Measurements from ENCODE around the gene SMOC2.

SMOC2 gene, protein sequence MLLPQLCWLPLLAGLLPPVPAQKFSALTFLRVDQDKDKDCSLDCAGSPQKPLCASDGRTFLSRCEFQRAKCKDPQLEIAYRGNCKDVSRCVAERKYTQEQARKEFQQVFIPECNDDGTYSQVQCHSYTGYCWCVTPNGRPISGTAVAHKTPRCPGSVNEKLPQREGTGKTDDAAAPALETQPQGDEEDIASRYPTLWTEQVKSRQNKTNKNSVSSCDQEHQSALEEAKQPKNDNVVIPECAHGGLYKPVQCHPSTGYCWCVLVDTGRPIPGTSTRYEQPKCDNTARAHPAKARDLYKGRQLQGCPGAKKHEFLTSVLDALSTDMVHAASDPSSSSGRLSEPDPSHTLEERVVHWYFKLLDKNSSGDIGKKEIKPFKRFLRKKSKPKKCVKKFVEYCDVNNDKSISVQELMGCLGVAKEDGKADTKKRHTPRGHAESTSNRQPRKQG

DNA sequence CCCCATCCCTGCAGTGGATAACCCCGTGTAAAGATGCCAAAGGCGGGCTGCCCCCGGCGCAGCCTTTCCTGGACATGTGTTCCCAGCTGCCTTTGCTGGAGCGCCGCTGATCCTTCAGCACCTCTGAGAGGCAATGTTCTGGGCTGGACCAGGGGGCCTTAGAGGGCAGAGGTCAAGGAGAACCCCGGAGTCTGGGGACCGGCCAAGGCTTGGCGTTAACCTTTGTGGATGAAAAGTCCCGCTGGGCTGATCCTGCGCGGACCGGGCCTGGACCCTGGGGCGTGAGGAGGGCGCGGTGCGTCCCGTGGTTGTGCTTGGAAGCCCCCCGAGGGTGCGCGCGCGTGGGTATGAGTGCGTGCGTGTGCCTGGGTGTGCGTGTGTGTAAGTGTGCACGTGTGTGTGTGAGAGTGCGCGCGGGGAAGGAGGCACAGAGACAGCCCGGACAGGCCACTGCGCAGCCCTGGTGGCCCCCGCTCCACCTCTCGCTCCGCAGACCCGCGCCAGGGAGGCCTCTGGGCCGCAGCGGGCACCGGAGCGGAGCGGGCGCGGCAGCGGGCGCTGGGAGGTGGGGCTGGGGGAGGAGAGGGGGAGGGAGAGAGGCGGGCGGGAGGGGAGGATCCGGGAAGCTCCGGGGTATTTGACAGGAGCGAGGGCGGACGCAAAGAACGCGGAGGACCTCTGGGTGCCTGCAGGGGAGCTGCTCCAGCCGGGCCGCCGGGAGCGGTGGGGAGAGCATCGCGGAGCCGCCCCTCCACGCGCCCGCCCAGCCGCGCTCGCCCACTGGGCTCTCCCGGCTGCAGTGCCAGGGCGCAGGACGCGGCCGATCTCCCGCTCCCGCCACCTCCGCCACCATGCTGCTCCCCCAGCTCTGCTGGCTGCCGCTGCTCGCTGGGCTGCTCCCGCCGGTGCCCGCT lies at the start of gene SMOC2:
Gene SMOC2 (plus strand): TSS at position 665 of the 914 bp plus-strand sequence. CDS start 187 bp downstream, at position 852.
- peak; percentile 78 for DNase-seq

DNA sequence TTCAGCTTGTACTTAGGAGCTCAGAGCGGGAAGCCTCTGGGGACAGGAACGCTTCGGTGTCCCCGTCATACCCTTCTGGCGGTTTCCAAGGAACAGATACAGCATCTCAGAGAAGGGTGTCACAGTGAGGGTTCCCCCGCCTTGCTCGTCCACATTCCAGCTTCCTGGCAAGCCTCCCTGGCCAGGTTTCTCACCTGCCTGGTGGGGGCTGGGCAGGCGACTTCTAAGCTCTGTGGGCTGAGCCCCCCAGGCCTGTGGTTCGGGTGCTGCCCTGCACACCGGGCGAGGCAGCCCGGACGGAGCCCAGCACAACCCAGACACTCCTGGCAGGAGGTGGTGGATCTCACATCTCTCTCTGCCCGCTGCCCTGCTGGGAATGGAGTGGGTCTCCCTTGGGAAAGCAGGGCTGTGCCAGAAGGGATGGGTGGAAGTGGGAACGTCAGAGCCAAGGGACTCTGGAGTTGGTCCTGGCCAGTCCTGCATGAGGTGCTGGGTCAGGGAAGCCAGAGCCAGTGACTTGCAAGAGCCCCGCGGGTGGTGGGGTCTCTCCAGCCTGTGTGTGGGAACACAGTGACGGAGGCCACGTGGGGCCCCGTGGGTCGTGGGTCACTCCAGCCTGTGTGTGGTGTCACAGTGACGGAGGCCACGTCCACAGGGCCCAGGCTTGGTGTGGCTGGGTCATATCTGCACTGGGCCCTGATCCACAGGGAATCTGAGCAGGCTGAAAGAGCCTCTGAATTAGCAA lies 47.7 kb upstream of the SMOC2 start:
- DNase-seq = no peak

DNA sequence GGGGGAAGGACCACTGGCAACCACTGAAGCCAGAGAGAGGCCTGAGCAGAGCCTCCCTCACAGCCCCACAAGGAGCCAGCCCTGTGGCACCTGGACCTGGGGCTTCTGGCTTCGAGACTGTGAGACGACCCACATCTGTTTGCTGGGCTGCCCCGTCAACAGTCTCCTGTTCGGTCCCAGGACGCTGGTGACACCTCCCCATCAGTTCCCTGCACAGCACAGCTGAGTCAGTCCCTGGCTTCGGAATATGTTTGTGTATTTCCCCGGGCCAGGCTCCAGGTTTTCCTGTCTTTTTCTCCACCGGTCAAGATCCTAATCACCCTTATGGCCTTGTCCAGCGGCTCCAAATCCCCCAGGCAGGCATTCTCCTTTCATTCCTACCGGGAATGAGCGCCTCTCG lies 46.4 kb upstream of the SMOC2 start:
- no peak for DNase-seq

DNA sequence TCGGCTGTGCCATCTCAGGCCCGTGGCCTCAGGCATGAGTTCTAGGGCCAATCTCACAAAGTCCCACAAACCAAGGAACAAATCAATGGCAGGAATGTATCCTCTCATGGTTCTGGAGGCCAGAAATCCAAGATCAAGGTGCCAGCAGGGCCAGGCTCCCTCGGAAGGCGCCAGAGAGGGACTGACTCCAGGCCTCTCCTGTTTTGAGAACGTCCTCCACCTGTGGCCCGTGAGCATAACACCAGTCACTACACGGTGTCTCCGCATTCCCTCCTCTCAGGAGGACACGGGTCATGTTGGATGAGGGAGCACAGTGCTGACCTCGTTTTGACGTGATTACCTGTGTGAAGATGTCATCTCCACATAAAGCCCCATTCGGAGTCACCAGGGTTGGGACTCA lies 45.0 kb upstream of the SMOC2 start:
- DNase-seq = no peak

DNA sequence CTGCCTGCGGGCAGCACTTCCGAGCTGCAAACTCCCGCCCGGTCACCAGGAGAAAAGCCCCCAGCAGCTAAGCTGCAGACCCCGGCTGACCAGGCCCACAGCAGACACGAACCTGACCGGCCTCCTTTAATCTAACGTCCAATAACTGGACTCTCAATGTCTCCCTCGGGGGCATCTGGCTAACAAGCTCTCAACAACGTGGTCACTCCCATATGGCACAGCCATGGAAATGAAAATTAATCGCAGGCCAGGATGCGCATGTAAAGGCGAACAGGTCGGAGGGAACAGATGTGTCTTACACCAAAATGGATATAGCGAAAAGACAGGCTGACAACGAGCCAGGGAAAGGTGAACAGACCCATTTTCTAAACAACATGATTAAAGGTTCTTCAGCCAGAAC lies 44.4 kb upstream of the SMOC2 start:
- no peak for DNase-seq

DNA sequence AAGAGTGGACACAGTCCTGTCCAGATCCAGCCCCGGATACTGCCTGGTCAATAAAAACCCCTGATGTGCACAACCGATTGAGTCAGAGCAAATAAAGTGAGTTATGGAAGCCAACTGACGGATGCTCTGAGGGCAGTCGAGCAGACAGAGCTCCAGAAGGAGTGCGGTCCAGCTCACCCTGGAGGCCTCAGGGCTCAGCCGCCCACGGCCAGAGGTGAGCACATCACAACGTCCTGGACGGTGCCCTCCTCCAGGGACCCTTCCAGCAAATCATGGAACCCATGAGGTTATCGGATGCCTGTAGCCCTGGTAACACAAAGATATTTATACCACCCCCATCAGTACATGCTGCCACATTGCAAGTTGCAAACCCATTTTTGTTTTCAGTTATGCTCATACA lies 44.0 kb upstream of the SMOC2 start:
- DNase-seq = no peak

DNA sequence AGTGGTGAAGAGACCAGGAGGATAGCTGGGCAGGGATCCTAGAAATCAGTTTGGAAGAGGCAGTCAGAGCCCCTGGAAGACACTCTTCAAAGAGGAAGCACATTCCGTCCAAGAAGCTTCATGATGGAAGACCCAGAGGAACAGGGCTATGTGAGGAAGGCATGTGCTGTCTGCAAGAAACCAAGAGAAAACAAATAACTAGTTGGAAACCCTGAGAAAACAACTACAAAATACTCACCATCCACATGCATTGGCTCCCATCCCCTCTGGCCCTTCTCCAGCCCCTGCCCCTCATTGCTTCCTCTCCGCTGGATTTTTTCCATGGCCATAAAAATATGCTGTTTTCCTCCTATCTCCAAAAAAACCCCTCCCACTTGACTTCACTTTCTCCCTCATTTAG lies 40.9 kb upstream of the SMOC2 start:
- peak; percentile 76 for DNase-seq

DNA sequence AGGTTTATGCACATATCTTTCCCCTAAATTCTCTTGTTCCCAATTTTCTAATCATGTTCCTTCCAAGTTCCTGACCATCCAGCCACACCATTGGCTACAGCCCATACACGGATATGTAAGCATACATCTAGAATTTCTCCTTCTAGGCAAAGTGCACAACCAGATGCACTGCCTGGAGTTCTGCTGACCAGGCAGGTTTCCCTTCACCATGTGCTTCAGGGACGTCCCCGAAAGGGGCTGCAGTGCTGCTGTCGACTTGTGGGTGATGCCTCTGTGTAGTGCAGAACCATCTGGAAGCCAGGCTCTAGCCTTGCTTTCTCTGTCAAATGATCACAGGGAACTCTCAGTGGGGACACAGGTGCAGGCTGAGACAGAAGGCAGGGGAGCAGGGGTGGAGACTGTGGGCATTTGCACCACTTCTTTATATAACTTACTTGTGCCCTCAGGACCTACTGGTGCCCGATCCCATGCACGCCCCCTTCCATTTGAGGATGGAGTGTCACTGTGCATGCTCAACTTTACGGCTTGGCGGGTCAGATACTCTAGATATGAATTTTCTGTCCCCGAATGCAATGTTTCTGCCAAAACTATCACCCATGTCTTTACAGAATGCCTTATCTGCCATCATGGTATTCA lies 37.5 kb upstream of the SMOC2 start:
- DNase-seq = no peak

DNA sequence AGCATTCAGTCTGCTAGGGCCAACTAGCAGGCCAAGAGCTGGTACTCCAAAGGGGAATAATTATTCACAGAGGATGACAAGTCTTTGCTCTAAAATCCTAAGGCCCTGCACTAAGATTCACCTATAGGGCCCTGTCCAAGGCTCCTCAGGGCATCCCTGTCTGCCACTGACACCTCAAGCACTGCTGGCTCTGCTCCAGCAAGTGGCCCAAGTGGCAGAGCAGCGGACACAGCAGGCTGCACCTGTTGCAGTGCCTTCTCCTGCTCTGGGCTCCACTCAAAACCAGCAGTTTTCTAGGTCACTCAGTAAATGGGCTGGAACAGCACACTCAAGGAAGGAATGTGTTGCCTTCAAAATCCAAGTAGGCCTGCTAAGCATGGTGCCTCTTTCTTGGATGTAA lies 36.4 kb upstream of the SMOC2 start:
- no peak for DNase-seq

DNA sequence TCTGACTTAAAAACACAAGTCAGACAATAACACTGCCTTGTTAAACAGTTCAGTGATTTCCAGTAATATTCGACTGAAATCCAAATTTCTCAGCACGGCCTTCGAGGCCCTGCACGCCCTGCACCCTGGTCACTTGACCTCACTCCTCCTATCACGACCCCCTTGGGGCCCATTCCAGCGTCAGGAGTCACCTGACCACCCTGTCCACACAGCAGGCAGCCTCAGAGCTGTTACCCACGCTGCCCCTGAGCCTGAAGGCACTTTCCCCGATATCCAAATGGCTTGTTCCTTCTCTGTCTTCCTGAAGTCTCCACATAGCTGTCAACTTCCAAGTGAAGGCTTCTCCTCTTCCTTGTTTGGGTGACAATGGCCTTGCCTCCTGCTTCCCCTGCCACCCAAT lies 33.1 kb upstream of the SMOC2 start:
- DNase-seq = no peak

DNA sequence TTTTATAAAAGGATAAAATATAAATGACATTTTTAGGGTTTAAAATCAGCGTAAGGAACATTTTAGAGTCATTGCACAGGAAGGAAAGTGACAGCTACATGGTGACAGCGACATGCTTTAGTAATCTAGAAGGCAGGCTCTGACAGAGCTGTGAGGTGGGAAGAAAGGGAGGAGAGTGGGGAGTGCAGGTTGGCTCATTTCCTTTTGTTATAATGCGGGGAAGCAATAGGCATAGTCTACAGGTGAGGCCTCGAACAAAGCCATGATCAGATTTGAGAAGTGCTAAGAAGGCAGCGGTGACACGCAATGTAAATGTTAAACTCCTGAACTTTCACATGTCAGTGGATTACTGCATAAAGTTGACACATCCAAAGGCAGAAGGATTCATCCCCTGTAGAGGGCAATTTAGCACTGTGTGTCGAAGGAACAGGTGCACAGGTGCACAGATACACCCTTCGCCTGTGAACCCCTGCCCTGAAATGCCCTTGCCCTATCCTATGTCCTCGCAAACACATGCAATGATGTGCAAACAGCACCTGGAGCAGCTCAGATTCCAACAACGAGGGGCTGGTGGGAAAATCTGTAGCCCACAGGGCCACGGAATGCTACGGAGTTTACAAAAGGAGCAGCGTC lies 32.4 kb upstream of the SMOC2 start:
- no peak for DNase-seq

DNA sequence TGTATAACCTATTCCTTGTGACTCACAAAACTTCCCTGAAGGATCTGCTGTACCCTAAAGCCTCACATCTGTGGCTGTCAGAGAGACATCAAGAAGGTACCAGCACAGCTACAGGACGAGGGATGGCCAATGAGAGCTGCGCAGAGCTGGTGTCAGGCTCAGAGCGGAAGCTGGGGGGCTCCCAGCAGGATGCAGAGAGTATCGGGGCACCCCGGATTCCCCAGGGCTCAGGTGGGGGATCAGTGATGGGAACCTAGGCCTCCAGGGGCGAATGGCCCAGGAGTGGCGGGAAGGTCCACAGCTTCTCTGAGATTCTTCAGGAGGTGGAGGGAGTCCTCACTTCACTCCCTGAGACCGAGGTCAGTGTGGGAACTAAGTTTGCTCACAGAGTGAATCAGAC lies 30.9 kb upstream of the SMOC2 start:
- DNase-seq = no peak

DNA sequence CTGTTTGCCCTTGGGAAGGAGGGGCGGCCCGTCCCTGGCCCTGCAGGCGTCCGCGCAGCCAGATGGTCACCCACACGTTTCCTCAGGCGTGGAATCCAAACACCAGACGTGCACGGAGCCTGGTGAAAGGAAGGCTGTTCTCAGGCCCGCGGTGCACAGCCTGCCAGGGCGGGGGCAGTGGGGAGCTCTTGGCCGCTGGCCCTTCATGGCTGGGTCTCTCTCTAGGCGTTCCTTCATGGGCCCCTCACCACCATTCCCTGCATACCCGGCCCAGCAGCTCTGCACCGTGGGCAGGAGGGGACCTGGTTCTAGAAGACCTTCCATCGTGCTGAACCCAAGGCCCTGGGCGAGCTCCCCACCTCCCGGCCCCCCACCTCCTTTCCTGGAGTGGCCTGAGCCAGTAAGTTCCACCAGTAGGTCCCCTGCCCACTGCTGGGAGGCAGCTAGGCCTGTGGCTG lies 30.4 kb upstream of the SMOC2 start:
- DNase-seq = no peak

DNA sequence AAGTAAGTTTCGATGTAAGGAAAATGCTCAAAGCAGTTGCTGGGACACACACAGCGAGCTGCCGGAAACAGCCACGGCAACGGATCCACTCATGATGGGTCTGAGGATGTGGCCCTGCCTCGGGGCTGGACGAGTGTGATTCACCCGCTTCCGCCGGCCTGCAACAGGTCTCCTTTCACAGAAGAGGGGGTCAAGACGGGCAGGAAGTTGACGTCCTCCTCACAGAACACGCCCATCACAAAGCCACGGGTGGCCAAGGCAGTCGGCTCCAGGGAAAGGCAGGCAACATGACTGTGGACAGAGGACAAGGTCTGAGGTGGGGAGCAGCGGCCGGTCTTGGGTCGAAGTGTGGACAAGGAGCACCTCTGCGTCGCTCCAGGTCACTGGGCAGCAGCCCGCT lies 29.9 kb upstream of the SMOC2 start:
- no peak for DNase-seq

DNA sequence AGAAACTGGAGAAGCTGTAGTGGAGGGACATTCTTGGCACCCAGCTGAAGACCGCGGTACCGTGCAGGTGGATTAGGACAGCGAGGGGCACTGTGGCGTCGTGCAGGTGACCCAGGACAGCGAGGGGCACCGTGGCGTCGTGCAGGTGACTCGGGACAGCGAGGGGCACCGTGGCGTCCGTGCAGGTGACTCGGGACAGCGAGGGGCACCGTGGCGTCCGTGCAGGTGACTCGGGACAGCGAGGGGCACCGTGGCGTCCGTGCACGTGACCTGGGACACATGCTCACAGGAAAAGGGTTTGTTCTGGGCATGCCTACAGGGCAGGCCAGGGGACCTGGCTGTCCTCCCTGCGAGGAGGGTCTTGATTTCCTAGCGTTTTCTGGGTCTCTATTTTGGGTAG lies 29.2 kb upstream of the SMOC2 start:
- DNase-seq = no peak

DNA sequence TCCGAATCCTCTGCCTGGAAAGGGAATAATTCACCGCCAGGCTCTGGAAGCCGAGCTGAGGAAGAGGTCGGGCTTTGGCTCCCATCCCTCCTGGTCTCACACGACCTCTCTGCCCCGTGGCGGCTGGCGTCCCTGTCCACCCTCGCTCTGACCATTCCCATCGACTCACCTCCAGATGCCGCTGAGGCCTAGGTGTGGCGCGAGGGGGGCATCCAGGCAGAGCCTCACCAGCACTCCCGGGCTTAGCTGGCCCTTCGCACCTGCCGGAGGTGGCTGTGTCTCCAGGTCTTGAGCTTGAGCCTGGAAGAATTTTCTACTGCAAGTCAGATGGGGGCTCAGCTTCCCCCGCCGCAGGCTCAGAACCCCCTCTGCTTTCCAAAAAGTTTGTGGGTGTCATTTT lies 28.5 kb upstream of the SMOC2 start:
- DNase-seq = no peak

DNA sequence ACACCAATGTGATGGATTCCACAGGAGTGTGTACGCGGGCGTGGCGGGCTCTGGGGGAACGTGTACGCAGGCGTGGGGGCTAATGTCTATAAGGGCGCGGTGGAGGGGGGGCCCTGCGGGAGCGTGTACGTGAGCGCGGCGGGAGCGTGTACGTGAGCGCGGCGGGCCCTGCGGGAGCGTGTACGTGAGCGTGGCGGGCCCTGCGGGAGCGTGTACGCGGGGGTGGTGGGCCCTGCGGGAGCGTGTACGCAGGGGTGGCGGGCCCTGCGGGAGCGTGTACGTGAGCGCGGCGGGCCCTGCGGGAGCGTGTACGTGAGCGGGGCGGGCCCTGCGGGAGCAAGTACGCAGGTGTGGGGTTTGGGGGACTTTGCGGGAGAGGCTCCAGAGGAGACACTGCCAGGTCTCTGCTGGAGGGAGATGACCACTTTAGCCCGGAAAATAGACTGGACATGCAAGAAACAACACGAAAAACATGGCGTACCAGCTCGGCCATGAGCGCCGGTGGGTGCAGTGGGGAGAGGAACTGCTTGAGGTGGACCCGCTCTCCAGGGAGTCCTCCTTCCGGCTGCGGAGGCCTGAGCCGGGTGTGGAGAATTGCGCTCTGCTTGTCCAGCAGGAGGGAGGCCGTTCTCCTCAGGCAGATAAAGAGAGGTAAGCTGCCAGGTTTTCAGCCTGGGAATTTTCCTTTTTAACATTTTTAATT lies 27.8 kb upstream of the SMOC2 start:
- DNase-seq = no peak

DNA sequence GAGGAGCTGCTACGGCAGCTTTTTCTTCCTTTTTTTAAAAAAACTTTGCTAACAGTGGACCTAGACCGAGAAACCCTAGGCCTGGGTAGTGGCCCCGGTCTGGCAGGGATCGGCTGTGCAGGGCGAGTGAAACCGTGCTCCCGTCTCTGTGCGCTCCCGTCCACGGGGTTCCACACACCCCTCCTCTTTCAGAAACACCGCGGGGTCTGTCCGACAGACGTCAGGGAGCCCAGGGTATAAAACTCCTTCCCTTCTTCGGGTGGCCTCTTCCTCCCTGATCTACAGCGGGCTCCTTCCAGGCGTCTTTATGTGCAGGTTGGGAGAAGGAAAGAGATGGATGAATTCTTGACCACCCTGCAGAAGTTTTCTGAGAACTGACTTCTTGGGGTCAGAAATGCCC lies 27.1 kb upstream of the SMOC2 start:
- no peak for DNase-seq

DNA sequence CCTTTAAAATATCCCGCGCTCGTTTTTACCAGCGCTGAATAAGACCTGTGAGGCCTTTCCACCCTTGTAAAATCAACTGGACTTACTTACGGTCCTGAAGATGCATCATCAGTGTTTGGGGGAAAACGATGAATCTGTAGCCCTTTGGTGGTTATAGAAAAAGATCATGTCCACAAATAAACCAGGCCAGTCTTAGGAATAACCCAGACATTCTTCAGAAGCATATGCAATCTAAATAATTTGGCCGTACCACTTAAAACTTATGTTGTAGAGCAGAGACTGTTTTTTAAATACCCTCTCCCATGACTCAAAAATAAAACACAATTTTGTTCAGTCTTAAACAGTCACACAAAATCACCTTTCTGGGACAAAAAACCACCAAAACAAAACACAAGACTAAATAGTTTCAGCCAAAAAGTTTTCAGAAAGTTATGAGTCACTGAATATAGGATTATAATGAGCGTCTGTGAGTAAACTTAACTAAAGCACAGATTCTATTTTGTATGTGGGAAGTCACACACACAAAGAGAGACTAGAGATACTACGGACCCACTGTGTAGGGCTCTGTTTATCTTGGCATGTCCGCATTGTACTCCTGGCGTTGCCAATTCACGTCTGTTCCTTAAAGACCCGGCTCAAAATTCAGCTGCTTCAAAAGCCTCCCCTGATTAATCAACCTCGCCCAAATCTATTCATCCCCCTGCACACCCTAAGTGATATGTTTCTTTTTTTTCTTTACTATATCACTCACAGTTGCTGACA lies 26.5 kb upstream of the SMOC2 start:
- peak; percentile 51 for DNase-seq

DNA sequence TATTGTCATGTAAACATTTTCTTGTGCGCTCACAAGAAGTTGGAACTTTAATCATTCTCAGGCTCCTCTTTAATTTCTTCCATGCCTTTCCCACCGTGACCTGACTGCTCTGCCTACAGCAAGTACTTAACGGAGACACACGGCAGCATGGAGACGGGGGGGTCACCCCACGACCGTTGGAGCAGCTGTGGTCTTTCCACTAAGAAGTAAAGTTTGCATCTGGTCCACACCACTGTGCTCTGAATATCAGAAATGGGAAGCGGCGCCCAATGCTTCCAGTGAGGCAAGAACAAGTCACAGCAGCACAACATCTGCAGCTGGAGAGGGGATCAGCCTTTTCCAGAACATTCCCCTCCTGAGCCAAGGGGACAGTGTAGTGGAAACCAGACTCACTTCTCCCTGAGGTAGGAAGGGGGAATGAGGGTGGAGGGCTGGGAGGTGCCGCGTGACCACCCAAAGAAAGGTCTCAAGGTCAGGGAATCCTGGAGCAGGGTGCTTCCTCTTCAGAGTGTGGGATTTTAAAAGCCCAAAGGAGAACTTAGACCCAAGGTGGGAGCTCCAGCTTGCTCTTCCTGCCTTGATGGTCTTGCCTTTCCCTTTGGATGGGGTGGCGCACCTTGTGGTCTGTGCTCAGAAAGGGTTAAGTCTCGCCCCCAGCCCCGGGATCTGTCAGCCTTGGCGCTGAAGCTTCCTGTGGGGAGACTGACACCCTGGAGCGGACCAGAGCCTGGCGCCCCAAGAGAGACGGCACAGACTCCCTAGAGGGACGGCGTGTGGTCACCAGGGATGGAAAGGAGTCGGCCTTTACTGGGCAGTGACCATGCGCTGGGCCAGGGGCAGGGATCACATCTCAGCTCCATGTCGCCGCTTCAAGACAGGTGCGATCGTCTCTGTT lies 25.6 kb upstream of the SMOC2 start:
- DNase-seq = peak; percentile 77

Data from right hindlimb (tissue), 1 donor.